Stimulated activated CD8-positive, alpha-beta memory T cell treated with anti-CD3 and anti-CD28 coated beads, Interleukin-4, amount 100 ng/mL, for 4 hours (primary cell): Measurements from ENCODE around the gene CLDN12.

Source experiments
- DNase-seq, 2 donors: peaks; one replicate each; pipeline ENCODE4 v3.0.0-alpha.2; 2020; ENCODE audit warnings: low read depth in 2 of 2, low spot score in 1 of 2

CLDN12 gene

GRCh38 chr7:90403174-90404113, at the start of gene CLDN12:
Gene CLDN12, plus strand, starts transcription at chr7:90403461. Its CDS starts 9,216 bp downstream, at chr7:90412677.
- peak; percentile 45 to 54 for DNase-seq

GRCh38 chr7:90383422-90383821, 19.8 kb upstream of the CLDN12 start:
- DNase-seq: no peak

GRCh38 chr7:90383861-90384260, 19.4 kb upstream of the CLDN12 start:
- DNase-seq: no peak

- no peak for DNase-seq
Measured at GRCh38 chr7:90384433-90384832, 18.8 kb upstream of the CLDN12 start.

GRCh38 chr7:90387470-90388240, 15.6 kb upstream of the CLDN12 start:
- DNase-seq: no peak

- no peak for DNase-seq
Measured at GRCh38 chr7:90390926-90391325, 12.3 kb upstream of the CLDN12 start.

- DNase-seq: no peak
Measured at GRCh38 chr7:90391488-90391887, 11.8 kb upstream of the CLDN12 start.

GRCh38 chr7:90396420-90396819, 6.8 kb upstream of the CLDN12 start:
- no peak for DNase-seq

- no peak for DNase-seq
Measured at GRCh38 chr7:90401989-90402388, 1.3 kb upstream of the CLDN12 start.

GRCh38 chr7:90402785-90403173, 482 bp upstream of the CLDN12 start:
- DNase-seq: no peak

GRCh38 chr7:90404777-90405176, 1.5 kb downstream of the CLDN12 start:
- DNase-seq: no peak

GRCh38 chr7:90407484-90407821, 4.2 kb downstream of the CLDN12 start:
- no peak for DNase-seq

- DNase-seq: no peak
Measured at GRCh38 chr7:90408142-90408541, 4.9 kb downstream of the CLDN12 start.

- DNase-seq: no peak
Measured at GRCh38 chr7:90409667-90410066, 6.4 kb downstream of the CLDN12 start.

- DNase-seq: no peak
Measured at GRCh38 chr7:90411510-90411909, 8.2 kb downstream of the CLDN12 start.

GRCh38 chr7:90412458-90413184, 9.4 kb downstream of the CLDN12 start:
- DNase-seq: no peak

- no peak for DNase-seq
Measured at GRCh38 chr7:90413185-90413528, 9.9 kb downstream of the CLDN12 start.

- DNase-seq: no peak
Measured at GRCh38 chr7:90421651-90422050, 18.4 kb downstream of the CLDN12 start.

- DNase-seq: no peak
Measured at GRCh38 chr7:90424720-90425119, 21.5 kb downstream of the CLDN12 start.

- DNase-seq: no peak
Measured at GRCh38 chr7:90425376-90425775, 22.1 kb downstream of the CLDN12 start.

- no peak for DNase-seq
Measured at GRCh38 chr7:90430614-90431460, 27.6 kb downstream of the CLDN12 start.
